22Rv1 (cell line): Measurements from ENCODE around the gene BRD3.

Experiments used
- H3K27ac ChIP-seq: fragments of 450-650 bp; 2 replicates; pipeline ENCODE4 v1.5.1; 2017
- CTCF ChIP-seq: fragments of 450-650 bp; IDR thresholded peaks from 2 replicates; pipeline ENCODE4 v1.5.1; 2017; ENCODE audit warnings: mild to moderate bottlenecking
- ZFX ChIP-seq: fragments of 450-650 bp; IDR thresholded peaks from 2 replicates; pipeline ENCODE4 v1.6.1; 2017; ENCODE audit warnings: antibody characterized with exemption, borderline replicate concordance

BRD3 gene

GRCh38 chr9:134024828-134025605 is 42.8 kb downstream of the BRD3 start, which contains the start of gene BRD3OS:
Gene BRD3OS (plus strand): TSS chr9:134025481. CDS start chr9:134026748, 1,267 bp downstream.
- H3K27ac ChIP-seq, result peak within 1 kb of the TSS; percentile 41; the same call in 1 of the 2 replicates
- TF ChIP-seq CTCF, result no peak
- TF ChIP-seq ZFX, result no peak

GRCh38 chr9:134024214-134024792 is 43.5 kb downstream of the BRD3 start:
- no peak for TF ChIP-seq ZFX
- TF ChIP-seq CTCF, result no peak
- H3K27ac ChIP-seq, result peak overlapping the region; percentile 41; the same call in 1 of the 2 replicates

GRCh38 chr9:134014946-134015345 is 52.9 kb downstream of the BRD3 start:
- no peak overlapping the region for H3K27ac ChIP-seq
- TF ChIP-seq CTCF (no peak), ZFX (no peak)

- TF ChIP-seq ZFX, result no peak
- no peak for TF ChIP-seq CTCF
- no peak overlapping the region for H3K27ac ChIP-seq
Observed at GRCh38 chr9:134011401-134011800, 56.4 kb downstream of the BRD3 start.

- TF ChIP-seq ZFX (no peak), CTCF (no peak)
Observed at GRCh38 chr9:134010310-134011173, 57.3 kb downstream of the BRD3 start.

GRCh38 chr9:134007571-134007970 is 60.3 kb downstream of the BRD3 start:
- TF ChIP-seq CTCF, result no peak
- TF ChIP-seq ZFX, result no peak
- H3K27ac ChIP-seq, result no peak overlapping the region

More at GRCh38 chr9:134010310-134011173, 57.3 kb downstream of the BRD3 start:
- no peak overlapping the region for H3K27ac ChIP-seq
